ENCODE measurements around the gene RPAIN. TPM values are rescaled to one million over a fixed set of nuclear protein-coding genes. Genes with fewer than 3 reads are reported as not detected.

RPAIN gene
- polyA plus RNA-seq, 3 donors = 64.0 to 86.9 (median 64.2) TPM

DNA sequence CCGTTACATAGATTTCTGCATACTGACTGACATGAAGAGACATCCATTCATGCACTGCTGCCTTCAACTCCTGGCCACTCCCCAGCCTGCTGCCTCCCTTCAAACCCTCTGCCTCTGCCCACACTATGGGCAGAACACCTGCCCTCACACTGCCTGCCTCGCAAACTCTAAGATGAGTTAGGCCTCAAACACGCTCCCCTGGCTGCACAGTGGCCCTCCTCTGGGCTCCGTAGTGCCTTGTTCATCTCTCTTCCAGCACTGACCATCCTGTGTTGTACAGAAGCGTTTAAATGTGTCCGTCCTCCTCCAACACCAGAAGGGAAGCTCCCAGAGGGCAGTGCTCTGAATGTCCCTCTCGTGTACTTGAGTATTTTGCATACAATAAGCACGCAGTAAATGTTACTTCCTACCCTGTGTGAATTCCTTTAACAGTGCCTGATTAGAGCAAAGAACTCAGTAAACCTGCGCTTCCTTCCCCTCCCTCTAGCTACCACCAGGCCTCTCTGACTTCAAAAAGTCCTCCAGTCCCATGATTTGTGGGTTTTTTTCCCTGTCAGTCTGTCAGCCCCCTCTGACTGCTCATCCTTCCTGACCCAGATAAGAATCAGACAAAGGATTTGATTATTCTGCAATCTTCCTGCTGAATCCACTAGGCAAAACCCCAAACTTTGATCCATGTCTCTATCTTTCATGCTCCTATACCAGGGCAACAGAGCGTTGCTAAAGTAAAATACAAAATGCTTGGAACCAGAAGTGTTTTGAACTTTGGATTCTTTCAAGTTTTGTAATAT, 44.9 kb downstream of the RPAIN start:
- DNase-seq (ENCODE audit: extremely low read depth in 1 of 11, low read depth in 9 of 11, low spot score in 4 of 11) = no peak

DNA sequence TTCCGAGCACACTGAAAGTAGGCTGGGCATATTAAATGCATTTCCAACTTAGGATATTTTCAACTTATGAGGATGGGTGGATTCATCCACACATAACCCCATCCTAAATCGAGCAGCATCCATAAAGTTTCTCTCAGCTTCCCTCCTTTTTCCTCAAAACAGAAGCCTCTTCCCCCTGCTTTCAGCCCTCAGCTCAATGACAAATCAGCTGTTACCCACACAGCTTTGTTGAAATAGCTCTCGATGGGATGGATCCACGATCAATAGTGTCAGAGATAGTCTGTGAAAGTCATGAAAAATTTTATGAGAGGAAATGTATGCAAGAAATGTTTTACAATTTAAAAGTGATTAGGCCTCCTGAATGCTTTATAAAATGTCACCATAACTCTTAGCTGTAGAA, 46.3 kb downstream of the RPAIN start:
- no peak for DNase-seq (ENCODE audit: extremely low read depth in 1 of 11, low read depth in 9 of 11, low spot score in 4 of 11)

DNA sequence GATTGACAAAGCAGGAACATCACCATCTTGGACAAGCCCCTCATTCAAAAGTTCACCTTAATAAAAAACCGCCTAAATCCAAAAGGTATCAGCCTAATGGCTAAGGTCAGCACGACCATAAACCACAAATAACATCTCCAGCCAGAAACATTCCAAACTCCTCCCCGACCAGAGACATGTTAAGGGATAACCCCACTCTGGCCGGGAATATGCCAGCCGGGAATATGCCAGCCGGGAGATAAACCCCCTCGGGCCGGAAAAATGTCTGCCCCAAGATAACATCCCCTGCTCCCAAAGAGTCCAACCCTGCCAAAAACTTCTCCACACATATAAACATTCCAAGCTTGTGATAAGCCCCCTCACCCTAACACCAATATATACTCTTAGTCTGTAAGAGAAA, 47.4 kb downstream of the RPAIN start:
- no peak for DNase-seq (ENCODE audit: extremely low read depth in 1 of 11, low read depth in 9 of 11, low spot score in 4 of 11)

GRCh38 chr17:5468075-5468473, 48.1 kb downstream of the RPAIN start:
- peak in 1 of 11 donors; percentile 12 for DNase-seq (ENCODE audit: extremely low read depth in 1 of 11, low read depth in 9 of 11, low spot score in 4 of 11)

DNA sequence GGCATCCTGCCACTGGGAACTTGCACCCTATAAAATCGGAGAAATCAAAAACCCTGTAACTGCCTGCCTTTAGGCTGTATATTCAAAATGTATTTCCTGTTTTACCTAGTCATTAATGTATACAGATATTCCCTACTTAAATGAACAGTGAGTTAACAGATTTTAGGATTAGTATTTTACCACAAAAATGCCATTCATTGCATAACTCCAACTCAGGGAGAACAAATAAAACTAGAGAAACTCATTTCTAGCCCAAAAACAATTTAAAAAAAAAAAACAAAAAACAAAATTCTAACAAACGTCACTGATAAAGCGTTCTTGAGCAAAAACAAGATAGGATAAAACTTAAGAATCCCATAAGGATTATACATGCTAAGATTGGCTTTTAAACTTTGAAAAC, 52.5 kb downstream of the RPAIN start:
- DNase-seq (ENCODE audit: extremely low read depth in 1 of 11, low read depth in 9 of 11, low spot score in 4 of 11) = no peak

DNA sequence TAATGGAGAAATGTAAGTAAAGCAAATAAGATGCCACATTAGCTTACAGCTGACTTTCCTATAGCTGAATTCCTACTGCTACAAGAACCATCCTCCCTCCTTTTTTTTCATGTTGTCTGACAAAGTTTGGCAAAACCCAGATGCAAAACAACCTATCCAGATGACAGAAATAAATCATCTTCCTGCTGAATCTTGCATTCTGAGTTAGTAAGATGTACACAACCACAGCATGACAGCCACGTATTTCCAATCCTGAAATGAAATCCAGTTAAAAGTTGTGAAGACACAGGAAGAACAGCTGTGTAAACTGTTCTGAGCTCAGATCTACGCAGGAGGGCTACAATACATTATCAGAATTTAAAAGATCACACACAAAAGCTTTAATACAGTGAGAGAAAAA, 53.9 kb downstream of the RPAIN start:
- DNase-seq (ENCODE audit: extremely low read depth in 1 of 11, low read depth in 9 of 11, low spot score in 4 of 11) = no peak

- DNase-seq (ENCODE audit: extremely low read depth in 1 of 11, low read depth in 9 of 11, low spot score in 4 of 11) = no peak
Observed at GRCh38 chr17:5478992-5479391, 59.0 kb downstream of the RPAIN start.

GRCh38 chr17:5480962-5481361, 61.0 kb downstream of the RPAIN start:
- DNase-seq (ENCODE audit: extremely low read depth in 1 of 11, low read depth in 9 of 11, low spot score in 4 of 11) = no peak

GRCh38 chr17:5481451-5481850, 61.5 kb downstream of the RPAIN start:
- DNase-seq (ENCODE audit: extremely low read depth in 1 of 11, low read depth in 9 of 11, low spot score in 4 of 11) = no peak

Other genes with a start within 250 kb of the RPAIN start
- 10 to 100 TPM; 21.2 to 27.9 (median 22.7) TPM for gene ZNF594, start 228.3 kb upstream of the RPAIN start, polyA plus RNA-seq (ENCODE audit: insufficient read length in 3 of 3)
- gene SCIMP, start 185.3 kb upstream of the RPAIN start, polyA plus RNA-seq (ENCODE audit: insufficient read length in 3 of 3) = 1 to 10 TPM; 1.1 to 2.8 (median 1.3) TPM
- 10 to 100 TPM; 58.2 to 60.6 (median 59.9) TPM for gene RABEP1, start 137.9 kb upstream of the RPAIN start, polyA plus RNA-seq (ENCODE audit: insufficient read length in 3 of 3)
- gene NUP88, start 520 bp upstream of the RPAIN start, polyA plus RNA-seq (ENCODE audit: insufficient read length in 3 of 3) = 10 to 100 TPM; 66.3 to 77.4 (median 74.0) TPM
- 100 to 1,000 TPM; 139 to 166 (median 157) TPM for gene C1QBP, start 19.0 kb downstream of the RPAIN start, polyA plus RNA-seq (ENCODE audit: insufficient read length in 3 of 3)
- 10 to 100 TPM; 17.6 to 21.2 (median 20.1) TPM for gene DHX33, start 48.8 kb downstream of the RPAIN start, polyA plus RNA-seq (ENCODE audit: insufficient read length in 3 of 3)
- gene DERL2, start 66.0 kb downstream of the RPAIN start, polyA plus RNA-seq (ENCODE audit: insufficient read length in 3 of 3) = 10 to 100 TPM; 80.0 to 87.4 (median 85.0) TPM
- gene MIS12, start 66.4 kb downstream of the RPAIN start, polyA plus RNA-seq (ENCODE audit: insufficient read length in 3 of 3) = 10 to 100 TPM; 36.7 to 43.6 (median 43.5) TPM
- 10 to 100 TPM; 39.9 to 62.1 (median 49.1) TPM for gene NLRP1, start 164.3 kb downstream of the RPAIN start, polyA plus RNA-seq (ENCODE audit: insufficient read length in 3 of 3)